Smooth muscle cell (in vitro differentiated cells): ENCODE results near the gene CAPN9. TPM values are rescaled to one million over a fixed set of nuclear protein-coding genes. Genes with fewer than 3 reads are reported as not detected.

Experiments
- DNase-seq: peaks from one replicate; lab custom pipeline; 2025; ENCODE audit not compliant: unreplicated experiment; lab: John Stamatoyannopoulos, UW
- H2AFZ ChIP-seq: fragments of 200-600 bp; sonication (generic); 2 replicates; pipeline ENCODE4 v1.6.0; 2016; ENCODE audit warnings: antibody characterized with exemption, low read depth, mild to moderate bottlenecking
- H3F3A ChIP-seq: fragments of 200-600 bp; sonication (generic); 2 replicates; pipeline ENCODE4 v1.6.0; 2017; ENCODE audit warnings: antibody characterized with exemption, low read depth
- H3K27ac ChIP-seq: fragments of 200-600 bp; sonication (generic); 2 replicates; pipeline ENCODE4 v1.5.1; 2016; ENCODE audit warnings: low read depth, mild to moderate bottlenecking
- H3K27me3 ChIP-seq: fragments of 200-600 bp; sonication (generic); 2 replicates; pipeline ENCODE4 v1.6.1; 2016; ENCODE audit warnings: low read depth, mild to moderate bottlenecking
- H3K36me3 ChIP-seq: fragments of 200-600 bp; sonication (generic); 2 replicates; pipeline ENCODE4 v1.5.1; 2016; ENCODE audit warnings: low read depth
- H3K4me1 ChIP-seq: fragments of 200-600 bp; sonication (generic); 2 replicates; pipeline ENCODE4 v1.5.1; 2016; ENCODE audit warnings: low read depth
- H3K4me2 ChIP-seq: fragments of 200-600 bp; sonication (generic); 2 replicates; pipeline ENCODE4 v1.6.0; 2016; ENCODE audit warnings: mild to moderate bottlenecking
- H3K4me3 ChIP-seq: fragments of 200-600 bp; sonication (generic); 2 replicates; pipeline ENCODE4 v1.5.1; 2016; ENCODE audit warnings: mild to moderate bottlenecking
- H3K79me2 ChIP-seq: fragments of 200-600 bp; sonication (generic); 2 replicates; pipeline ENCODE4 v1.6.0; 2016; ENCODE audit warnings: low read depth, mild to moderate bottlenecking
- H3K9ac ChIP-seq: fragments of 200-600 bp; sonication (generic); 2 replicates; pipeline ENCODE4 v1.6.0; 2016; ENCODE audit warnings: low read depth
- H3K9me3 ChIP-seq: fragments of 200-600 bp; sonication (generic); replicated peaks from 2 replicates; pipeline ENCODE4 v1.5.1; 2016; ENCODE audit warnings: low read depth
- H4K20me1 ChIP-seq: fragments of 200-600 bp; sonication (generic); 2 replicates; pipeline ENCODE4 v1.6.0; 2016; ENCODE audit warnings: low read depth
- CTCF ChIP-seq: fragments of 200-600 bp; sonication (generic); IDR thresholded peaks from 2 replicates; pipeline ENCODE4 v1.5.1; 2017; ENCODE audit warnings: borderline replicate concordance, mild to moderate bottlenecking, antibody characterized with exemption; ENCODE audit not compliant: insufficient read depth, poor library complexity, severe bottlenecking
- WGBS: methylation state at CpG from one replicate; pipeline ENCODE4 v1.1.7; 2016; ENCODE audit warnings: low lambda C conversion rate; 5-methylcytosine and 5-hydroxymethylcytosine counted together
- polyA plus RNA-seq: library from polyadenylated mRNA; unstranded; fragments of >200 nt; fragmentation: Nextera tagmentation; extraction: Ambion mirVana; gene quantifications from 2 replicates; pipeline ENCODE4 v1.2.1, GENCODE V29; 2016
- total RNA-seq: library from RNA; depleted of rRNA; stranded (reverse); fragments of >200 nt; gene quantifications from 2 replicates; pipeline ENCODE4 v1.2.3, GENCODE V29; 2014

CAPN9 gene
- total and polyA plus RNA-seq, 2 experiments from 2014 or later = not detected

GRCh38 chr1:230807029-230807428 is 59.8 kb downstream of the CAPN9 start:
- 98% methylated on average over 5 of the region's 5 CpGs for WGBS
- no peak for TF ChIP-seq CTCF
- H3K4me2 ChIP-seq = no peak overlapping the region

GRCh38 chr1:230807561-230808280 is 60.5 kb downstream of the CAPN9 start:
- no peak overlapping the region for H2AFZ ChIP-seq

More at GRCh38 chr1:230807029-230807428, 59.8 kb downstream of the CAPN9 start:
- H3K9me3 ChIP-seq = no peaks in the 10 kb centered on the region
- H3F3A ChIP-seq = no peaks in the 10 kb centered on the region
- H3K9ac ChIP-seq = no peak overlapping the region
- no peaks in the 10 kb centered on the region for H3K27me3 ChIP-seq
- H3K36me3 ChIP-seq = no peaks in the 10 kb centered on the region
- H2AFZ ChIP-seq = no peak overlapping the region
- H3K27ac ChIP-seq = no peak overlapping the region
- H3K4me1 ChIP-seq = no peaks in the 10 kb centered on the region
- no peaks in the 10 kb centered on the region for H4K20me1 ChIP-seq
- H3K79me2 ChIP-seq = no peaks in the 10 kb centered on the region
- DNase-seq = no peak
- H3K4me3 ChIP-seq = no peak overlapping the region

DNA sequence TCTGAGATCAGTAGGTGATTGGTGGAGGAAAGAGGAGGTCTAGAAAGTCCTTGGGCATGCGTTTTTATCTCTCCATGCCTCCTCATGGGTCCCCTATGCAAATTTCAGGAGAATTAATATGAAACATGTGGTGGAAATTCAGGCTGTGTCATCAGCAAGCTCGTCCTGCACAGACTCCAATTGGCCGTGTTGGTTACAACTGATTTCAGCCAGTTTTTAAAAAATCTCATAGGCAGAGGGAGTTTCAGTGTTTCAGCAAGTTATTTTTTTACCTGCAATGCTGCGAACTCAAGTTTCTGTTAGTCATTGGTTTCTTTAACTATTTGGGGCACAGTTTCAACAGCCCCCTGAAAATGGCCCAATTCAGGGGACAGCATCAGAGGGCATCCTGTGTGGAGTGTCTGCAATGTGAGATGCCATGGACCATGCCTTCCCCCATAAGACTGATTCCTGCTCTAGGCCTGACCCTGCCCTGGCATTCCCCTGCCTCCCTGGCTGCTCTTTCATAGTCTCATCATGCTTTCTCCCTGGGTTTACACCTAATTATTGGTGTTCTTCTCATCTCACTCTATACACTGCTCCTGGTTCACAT is 61.2 kb downstream of the CAPN9 start:
- no peaks in the 10 kb centered on the region for H3K27me3 ChIP-seq
- H2AFZ ChIP-seq = no peak overlapping the region
- no peaks in the 10 kb centered on the region for H3K9me3 ChIP-seq
- H3K79me2 ChIP-seq = no peaks in the 10 kb centered on the region
- H3F3A ChIP-seq = no peaks in the 10 kb centered on the region
- H3K4me2 ChIP-seq = no peak overlapping the region
- no peak for TF ChIP-seq CTCF
- no peak overlapping the region for H3K27ac ChIP-seq
- no peaks in the 10 kb centered on the region for H3K36me3 ChIP-seq
- no peaks in the 10 kb centered on the region for H4K20me1 ChIP-seq
- WGBS = 80% methylated on average over 4 of the region's 4 CpGs
- H3K9ac ChIP-seq = no peak overlapping the region
- no peak overlapping the region for H3K4me3 ChIP-seq
- H3K4me1 ChIP-seq = no peaks in the 10 kb centered on the region
- DNase-seq = no peak

More at GRCh38 chr1:230807561-230808280, 60.5 kb downstream of the CAPN9 start:
- no peak for TF ChIP-seq CTCF
- no peaks in the 10 kb centered on the region for H3K79me2 ChIP-seq
- H4K20me1 ChIP-seq = no peaks in the 10 kb centered on the region
- H3K27ac ChIP-seq = no peak overlapping the region
- H3K4me3 ChIP-seq = no peak overlapping the region
- H3K36me3 ChIP-seq = no peaks in the 10 kb centered on the region
- H3F3A ChIP-seq = no peaks in the 10 kb centered on the region
- WGBS = 91% methylated on average over 3 of the region's 3 CpGs
- H3K4me1 ChIP-seq = no peaks in the 10 kb centered on the region
- no peak for DNase-seq
- no peak overlapping the region for H3K4me2 ChIP-seq
- H3K27me3 ChIP-seq = no peaks in the 10 kb centered on the region
- no peaks in the 10 kb centered on the region for H3K9me3 ChIP-seq
- no peak overlapping the region for H3K9ac ChIP-seq
